Measurements from ENCODE around the gene NRXN3. TPM values are rescaled to one million over a fixed set of nuclear protein-coding genes. Genes with fewer than 3 reads are reported as not detected.

The NRXN3 gene
- total and polyA plus RNA-seq, 2 experiments from 2014 or later = 0.69 to 1.5 TPM

DNA sequence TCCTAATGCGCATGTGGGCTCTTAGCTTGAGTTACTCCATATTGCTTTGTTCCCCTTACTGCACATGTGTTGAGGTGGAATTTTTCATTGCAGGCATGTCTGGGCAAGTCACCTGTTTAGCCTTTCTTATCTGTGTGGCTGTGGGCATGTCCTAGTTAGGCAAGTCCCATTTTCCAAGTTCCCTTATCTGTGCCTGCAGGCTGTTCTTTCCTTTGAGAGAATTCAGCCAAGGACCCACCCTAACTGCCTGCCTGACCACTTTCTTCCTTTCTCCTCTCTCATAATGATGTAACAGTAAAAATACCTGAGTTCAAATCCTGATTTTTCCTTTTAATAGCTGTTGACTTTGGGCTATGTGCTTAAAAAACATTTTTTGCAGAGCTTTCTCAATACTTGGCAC is 870.6 kb downstream of the NRXN3 start:
- no peak overlapping the region for H3K27ac ChIP-seq
- H3K36me3 ChIP-seq = no peaks in the 10 kb centered on the region
- no peaks in the 10 kb centered on the region for H3K4me1 ChIP-seq (ENCODE audit: low read depth)
- no peaks in the 10 kb centered on the region for H3K27me3 ChIP-seq
- DNase-seq (ENCODE audit: low read depth in 1 of 2, low spot score in 1 of 2) = no peak
- no peak overlapping the region for H3K4me3 ChIP-seq
- H3K9me3 ChIP-seq (ENCODE audit: low read depth) = no peaks in the 10 kb centered on the region
- TF ChIP-seq, protein P1, sequence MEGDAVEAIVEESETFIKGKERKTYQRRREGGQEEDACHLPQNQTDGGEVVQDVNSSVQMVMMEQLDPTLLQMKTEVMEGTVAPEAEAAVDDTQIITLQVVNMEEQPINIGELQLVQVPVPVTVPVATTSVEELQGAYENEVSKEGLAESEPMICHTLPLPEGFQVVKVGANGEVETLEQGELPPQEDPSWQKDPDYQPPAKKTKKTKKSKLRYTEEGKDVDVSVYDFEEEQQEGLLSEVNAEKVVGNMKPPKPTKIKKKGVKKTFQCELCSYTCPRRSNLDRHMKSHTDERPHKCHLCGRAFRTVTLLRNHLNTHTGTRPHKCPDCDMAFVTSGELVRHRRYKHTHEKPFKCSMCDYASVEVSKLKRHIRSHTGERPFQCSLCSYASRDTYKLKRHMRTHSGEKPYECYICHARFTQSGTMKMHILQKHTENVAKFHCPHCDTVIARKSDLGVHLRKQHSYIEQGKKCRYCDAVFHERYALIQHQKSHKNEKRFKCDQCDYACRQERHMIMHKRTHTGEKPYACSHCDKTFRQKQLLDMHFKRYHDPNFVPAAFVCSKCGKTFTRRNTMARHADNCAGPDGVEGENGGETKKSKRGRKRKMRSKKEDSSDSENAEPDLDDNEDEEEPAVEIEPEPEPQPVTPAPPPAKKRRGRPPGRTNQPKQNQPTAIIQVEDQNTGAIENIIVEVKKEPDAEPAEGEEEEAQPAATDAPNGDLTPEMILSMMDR (IDR thresholded peaks at IDR 0.05; ENCODE audit: low read depth, low read length) = no peak

DNA sequence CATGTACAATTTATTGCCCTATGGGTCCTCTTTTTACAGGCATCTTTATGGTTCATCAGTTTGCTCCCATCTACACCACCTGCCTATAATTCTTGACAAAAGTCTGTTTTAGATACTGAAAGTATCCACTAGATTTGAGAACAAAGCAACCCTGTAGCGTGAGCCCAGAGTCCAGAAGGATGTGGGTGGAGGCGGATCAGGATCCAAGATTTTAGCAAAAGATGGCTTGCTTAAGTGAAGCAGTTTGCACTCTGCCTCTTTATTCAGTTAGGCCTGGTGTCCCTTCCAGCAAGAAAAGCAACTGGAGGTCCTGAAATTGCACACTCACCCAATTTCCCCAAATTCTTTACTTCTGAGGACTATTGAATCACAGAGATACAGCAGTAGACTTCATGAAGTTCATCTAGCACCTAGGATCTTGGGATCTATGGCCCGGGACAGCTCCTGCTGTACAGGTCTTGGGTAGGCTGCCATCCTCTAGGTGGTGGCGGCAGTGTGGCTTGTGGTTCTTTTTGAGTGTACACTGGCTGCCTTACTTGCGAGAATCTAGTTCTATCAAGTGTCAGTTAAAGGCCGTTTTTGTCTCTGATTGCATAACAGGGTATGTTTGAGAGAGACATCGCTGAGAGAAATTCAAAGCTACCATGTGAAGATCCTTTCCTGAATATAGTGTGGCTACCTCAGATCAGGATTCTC is 873.2 kb downstream of the NRXN3 start:
- Histone ChIP-seq H3K9me3 (ENCODE audit: low read depth) (no peaks in the 10 kb centered on the region), H3K27ac (no peak overlapping the region), H3K4me3 (no peak overlapping the region), H3K36me3 (no peaks in the 10 kb centered on the region), H3K27me3 (no peaks in the 10 kb centered on the region), H3K4me1 (ENCODE audit: low read depth) (no peaks in the 10 kb centered on the region)
- DNase-seq (ENCODE audit: low read depth in 1 of 2, low spot score in 1 of 2) = no peak
- TF ChIP-seq, protein P1 (IDR thresholded peaks at IDR 0.05; ENCODE audit: low read depth, low read length) = no peak

DNA sequence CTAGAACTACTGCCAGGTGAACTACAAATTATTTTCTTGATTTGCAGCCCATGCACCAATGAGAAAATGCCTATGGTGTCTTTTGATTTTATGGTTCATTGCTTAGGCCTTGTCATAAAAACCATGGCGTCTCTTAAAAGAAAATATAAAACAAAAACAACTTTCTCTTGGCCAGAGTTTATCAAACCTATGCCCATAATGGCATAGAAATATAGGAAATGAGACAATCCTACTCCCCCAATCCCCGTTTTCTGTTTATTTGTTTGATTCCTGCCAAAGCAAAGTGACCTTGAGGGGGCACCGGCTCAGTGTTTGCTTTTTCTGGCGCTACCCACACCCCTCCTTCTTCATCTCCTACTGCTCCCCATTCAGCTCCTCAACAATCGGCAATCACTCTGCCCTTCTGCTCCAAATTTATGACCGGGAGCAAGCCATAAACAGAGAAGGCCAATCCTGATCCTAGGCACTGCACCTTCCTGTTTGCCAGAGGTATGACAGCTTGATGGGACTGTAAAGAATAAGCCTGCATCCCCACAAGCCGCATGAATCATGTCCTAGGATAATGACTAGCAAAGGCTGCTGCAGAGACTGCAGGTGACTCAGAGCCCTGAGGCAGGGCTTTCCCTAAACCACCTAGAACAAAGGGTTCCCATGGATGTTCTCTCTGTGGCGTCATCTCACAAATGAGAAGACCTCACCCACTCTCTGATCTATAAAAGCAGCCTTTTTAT is 874.9 kb downstream of the NRXN3 start:
- no peak overlapping the region for H3K27ac ChIP-seq
- no peaks in the 10 kb centered on the region for H3K4me1 ChIP-seq (ENCODE audit: low read depth)
- TF ChIP-seq, protein P1 (IDR thresholded peaks at IDR 0.05; ENCODE audit: low read depth, low read length) = no peak
- peak in 1 of 2 donors; percentile 6 for DNase-seq (ENCODE audit: low read depth in 1 of 2, low spot score in 1 of 2)
- no peaks in the 10 kb centered on the region for H3K27me3 ChIP-seq
- no peaks in the 10 kb centered on the region for H3K9me3 ChIP-seq (ENCODE audit: low read depth)
- no peaks in the 10 kb centered on the region for H3K36me3 ChIP-seq
- no peak overlapping the region for H3K4me3 ChIP-seq

DNA sequence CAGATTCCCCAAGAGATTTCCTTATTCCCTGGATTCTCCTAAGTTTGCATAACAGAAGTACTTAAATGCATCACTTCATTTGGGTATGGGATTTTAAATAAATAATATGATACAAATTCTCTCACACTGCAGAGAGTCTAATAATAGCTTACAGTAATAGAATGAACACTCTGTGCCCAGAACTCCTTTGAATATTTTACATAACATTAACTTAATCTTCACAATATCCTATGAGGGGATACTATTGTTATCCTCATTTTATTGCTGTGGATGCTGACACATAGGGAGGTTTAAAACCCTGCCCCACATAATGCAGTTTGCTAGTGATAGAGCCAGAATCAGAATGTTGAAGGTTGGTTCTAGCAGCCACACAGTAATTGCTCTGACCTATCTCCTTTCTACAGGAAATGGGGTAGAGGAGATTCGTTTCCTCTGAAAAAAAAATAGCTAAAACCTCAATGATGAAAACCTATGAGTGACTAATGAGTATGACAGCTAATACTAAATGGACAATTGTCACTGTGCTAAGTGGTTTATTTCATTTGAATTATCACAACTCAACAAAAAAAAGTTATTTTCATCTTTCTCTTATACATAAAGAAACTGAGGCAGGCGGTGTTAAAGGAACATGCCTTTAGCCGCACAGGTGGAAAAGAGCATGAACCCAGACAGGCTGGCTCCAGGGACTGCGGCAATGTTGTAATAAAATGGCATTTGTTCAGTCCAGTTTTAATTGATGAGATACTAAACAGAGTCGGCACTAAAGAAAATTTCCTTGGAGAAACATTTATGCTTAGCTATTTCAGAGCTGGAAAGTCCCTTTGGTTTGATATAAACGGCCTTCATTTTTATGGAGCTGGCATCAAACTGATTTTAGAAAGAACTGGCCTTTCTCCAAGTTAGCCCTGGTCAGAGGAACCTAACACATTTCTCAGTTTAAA is 880.9 kb downstream of the NRXN3 start:
- Histone ChIP-seq H3K4me1 (ENCODE audit: low read depth) (no peaks in the 10 kb centered on the region), H3K36me3 (no peaks in the 10 kb centered on the region), H3K27ac (no peak overlapping the region), H3K9me3 (ENCODE audit: low read depth) (no peaks in the 10 kb centered on the region), H3K27me3 (no peaks in the 10 kb centered on the region), H3K4me3 (no peak overlapping the region)
- TF ChIP-seq, protein P1 (IDR thresholded peaks at IDR 0.05; ENCODE audit: low read depth, low read length) = no peak
- no peak for DNase-seq (ENCODE audit: low read depth in 1 of 2, low spot score in 1 of 2)

DNA sequence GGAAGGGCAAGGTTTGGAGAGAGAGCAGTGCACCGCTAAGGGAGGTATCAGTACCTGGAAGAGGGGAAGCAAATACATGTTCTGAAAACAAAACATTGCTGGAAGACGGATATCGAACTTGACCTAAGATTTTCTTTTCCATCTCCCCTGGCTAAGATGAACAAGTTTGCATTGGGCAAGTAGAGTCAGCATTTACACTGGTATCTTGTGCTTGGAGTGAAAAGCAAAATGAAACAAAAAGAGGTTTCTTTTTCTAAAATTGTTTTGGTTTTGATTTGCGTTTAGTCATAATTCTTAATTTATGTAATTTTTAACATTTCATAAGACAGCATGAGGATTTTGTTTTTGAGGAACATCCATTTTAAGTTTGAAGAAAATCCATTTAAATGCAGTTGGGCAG is 881.6 kb downstream of the NRXN3 start:
- no peaks in the 10 kb centered on the region for H3K36me3 ChIP-seq
- H3K27me3 ChIP-seq = no peaks in the 10 kb centered on the region
- TF ChIP-seq, protein P1 (IDR thresholded peaks at IDR 0.05; ENCODE audit: low read depth, low read length) = no peak
- DNase-seq (ENCODE audit: low read depth in 1 of 2, low spot score in 1 of 2) = no peak
- H3K4me1 ChIP-seq (ENCODE audit: low read depth) = no peaks in the 10 kb centered on the region
- H3K4me3 ChIP-seq = no peak overlapping the region
- no peak overlapping the region for H3K27ac ChIP-seq
- no peaks in the 10 kb centered on the region for H3K9me3 ChIP-seq (ENCODE audit: low read depth)

Measured in cardiac muscle cell (in vitro differentiated cells and primary cell).